AG09319 (cell line): ENCODE data around the gene HYDIN.

Source experiments
- DNase-seq: peaks from one replicate; pipeline ENCODE4 v3.0.0-alpha.2; 2010; ENCODE audit warnings: low read depth; ENCODE audit errors: extremely low read depth
- CTCF ChIP-seq: IDR thresholded peaks from 2 replicates; pipeline ENCODE4 v1.5.1; 2011; ENCODE audit warnings: low read depth, mild to moderate bottlenecking, inconsistent platforms, low read length, moderate library complexity

Gene HYDIN

DNA sequence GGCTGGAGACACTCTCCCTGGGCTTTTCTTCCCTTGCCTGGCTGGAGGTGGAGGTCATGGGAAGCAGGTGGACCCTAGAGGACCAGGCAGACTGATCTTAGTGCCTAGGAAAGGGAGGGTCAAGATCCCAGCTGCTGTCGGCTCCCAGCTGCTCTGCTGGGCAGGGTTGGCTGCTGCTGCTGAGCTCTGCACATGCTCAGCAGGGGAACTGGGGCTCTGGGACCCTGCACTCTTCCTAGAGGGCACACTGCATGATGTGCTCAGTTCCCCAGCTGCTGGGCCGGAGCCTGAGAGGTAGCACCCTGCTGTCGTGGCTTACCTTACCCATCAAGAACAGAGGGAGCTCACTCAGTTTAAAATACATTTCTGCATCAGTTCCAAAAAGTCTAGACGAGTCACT, 463.9 kb downstream of the HYDIN start:
- TF ChIP-seq CTCF: no peak
- no peak for DNase-seq

DNA sequence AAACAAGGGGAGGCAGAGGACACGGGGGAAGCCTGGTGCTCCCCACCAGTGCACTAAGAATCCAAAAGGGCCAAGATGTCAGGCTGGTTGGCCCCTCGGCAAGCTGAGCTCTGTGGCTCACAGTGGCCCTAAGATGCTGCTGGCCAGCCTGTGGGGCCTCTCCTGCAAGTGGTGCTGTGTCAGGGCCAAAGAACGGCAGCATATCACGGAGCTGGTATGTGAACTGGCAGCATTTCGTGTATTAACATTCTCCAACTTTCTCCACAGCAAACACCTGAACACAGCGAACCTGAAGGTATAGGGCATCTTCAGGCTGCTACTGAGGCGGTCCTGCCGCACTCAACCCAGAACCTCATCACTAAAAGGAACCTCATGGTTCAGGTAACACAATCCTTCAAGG, 464.3 kb downstream of the HYDIN start:
- no peak for TF ChIP-seq CTCF

GRCh38 chr16:70765491-70765890, 465.0 kb downstream of the HYDIN start:
- TF ChIP-seq CTCF: no peak

More for the DNA sequence above, 464.3 kb downstream of the HYDIN start:
- no peak for DNase-seq

DNA sequence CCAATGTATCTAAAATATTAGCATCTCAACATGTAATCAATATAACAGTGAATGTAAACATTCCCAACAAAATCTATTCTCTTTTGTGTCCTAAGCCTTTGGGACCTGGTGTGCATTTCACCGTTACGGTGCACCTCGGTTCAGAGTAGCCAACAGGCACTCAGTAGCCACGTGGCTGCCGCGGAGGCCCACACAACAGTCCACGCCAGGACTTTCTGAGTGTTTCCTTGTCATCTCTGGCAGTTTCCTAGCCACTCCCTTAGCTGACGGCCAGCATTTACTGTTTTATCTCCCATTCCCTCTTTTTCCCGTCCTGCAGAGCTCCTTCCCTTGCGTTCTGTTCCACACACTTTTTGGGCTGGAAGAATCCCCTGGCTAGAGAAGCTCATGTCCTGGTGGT, 465.9 kb downstream of the HYDIN start:
- no peak for DNase-seq
- TF ChIP-seq CTCF: no peak

More at GRCh38 chr16:70765491-70765890, 465.0 kb downstream of the HYDIN start:
- no peak for DNase-seq

DNA sequence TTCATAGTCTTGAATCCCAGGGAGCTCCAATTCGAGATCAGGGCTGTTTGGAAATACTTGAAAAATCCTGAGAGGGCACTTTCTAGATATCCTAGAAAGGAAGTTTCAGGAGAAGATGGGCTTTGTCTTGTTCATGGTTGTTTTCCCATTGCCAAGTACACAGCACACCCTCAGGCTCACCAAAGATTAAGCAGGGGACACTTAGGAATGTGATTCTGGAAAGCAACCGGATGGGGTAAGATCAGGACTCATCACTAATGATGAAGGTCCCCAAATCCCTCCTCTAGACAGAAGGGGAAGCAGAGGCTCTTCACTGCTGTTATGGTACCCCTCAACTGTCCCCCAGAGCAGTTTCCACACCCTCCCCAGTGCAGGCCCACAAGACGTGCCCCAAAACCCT, 470.3 kb downstream of the HYDIN start:
- DNase-seq: no peak
- no peak for TF ChIP-seq CTCF

DNA sequence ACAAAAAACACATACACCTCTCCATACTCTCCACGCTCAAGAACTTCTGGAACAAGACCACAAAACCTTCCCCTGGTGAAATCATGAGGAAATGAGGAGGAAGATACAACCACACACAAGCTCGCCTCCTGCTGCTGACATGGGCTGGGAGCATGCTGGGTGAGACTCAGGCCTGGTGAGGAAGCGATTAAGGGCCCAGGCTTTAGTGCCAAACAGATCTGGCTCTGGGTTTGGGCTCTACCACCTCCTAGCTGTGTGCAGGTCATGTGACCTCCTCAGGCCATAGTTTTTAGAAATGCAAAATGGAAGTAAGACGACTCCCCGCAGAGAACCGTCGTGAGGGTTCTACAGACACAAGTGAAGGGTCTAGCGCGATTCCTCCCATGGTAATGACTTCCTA, 470.9 kb downstream of the HYDIN start:
- TF ChIP-seq CTCF: no peak
- no peak for DNase-seq

GRCh38 chr16:70758786-70759185, 471.7 kb downstream of the HYDIN start:
- DNase-seq: no peak
- no peak for TF ChIP-seq CTCF
